Activated CD8-positive, alpha-beta memory T cell treated with anti-CD3 and anti-CD28 coated beads, Interleukin-2, amount 50 U/mL, for 48 hours (primary cell): ENCODE measurements around the gene KRTAP20-4.

Experiments
- DNase-seq: peaks from one replicate; pipeline ENCODE4 v3.0.0-alpha.2; 2020

Gene KRTAP20-4

DNA sequence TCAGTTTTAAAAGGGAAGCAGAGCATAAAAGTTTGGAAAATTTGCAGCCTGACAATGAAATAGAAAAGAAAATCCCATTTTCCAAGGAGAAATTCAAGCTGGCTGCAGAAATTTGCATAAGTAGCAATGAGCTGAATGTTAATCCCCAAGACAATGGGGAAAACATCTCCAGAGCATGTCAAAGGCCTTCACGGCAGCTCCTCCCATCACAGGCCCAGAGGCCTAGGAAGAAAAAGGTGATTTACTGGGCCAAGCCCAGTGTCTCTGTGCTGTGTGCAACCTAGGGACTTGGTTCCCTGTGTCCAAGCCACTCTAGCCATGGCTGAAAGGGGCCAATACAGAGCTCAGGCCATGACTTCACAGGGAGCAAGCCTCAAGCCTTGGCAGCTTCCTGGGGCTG lies 48.3 kb downstream of the KRTAP20-4 start:
- no peak for DNase-seq
